Activated CD8-positive, alpha-beta memory T cell treated with anti-CD3 and anti-CD28 coated beads, Interleukin-2, amount 50 U/mL, for 48 hours (primary cell): ENCODE measurements around the gene CMYA5.
"Not testable (repeated sequence)": the region's sequence is repeated elsewhere in the genome, so short reads cannot be mapped to it uniquely, and the experiment has no call there.

Source experiments
- DNase-seq: peaks from one replicate; pipeline ENCODE4 v3.0.0-alpha.2; 2020

The CMYA5 gene

DNA sequence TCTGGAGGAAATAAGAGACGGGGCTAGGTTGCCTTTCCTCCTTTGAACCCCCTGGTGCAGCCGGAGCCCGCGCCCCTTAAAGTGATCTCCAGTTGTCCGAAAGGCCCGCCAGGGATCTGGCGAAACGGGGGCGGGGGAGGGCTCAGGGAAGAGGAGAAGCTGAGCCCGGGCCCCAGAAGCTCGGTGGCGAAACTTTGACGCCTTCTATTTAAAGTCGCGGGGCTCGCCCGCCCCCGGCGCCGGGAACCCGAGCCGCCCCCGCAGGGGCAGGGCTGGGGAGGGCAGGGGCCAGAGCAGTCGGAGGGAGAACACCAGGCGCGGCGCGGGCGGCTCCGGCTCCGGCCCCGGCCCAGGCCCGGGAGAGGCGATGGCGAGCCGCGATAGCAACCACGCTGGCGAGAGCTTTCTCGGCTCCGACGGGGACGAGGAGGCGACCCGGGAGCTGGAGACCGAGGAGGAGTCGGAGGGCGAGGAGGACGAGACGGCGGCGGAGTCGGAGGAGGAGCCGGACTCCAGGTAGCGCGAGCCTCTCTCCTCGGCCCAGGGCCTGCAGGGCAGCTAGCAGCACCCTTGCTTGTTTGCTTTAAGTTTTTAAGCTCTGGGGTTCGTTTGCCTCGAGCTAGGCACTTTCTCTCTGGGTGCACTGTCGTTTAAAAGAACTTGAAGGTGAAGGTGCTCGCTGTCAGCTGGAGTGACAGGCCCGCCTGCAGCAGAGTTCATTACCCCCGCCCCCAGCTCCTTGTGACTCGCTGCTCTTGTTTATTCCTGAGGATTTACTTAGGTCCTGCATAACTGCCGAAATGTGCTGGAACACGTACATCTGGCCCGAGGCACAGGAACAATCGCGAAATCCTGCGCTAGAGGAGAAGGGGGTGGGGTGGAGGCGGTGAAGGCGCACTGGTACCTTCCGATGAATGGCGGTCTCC is at the start of gene CMYA5:
TSS of gene CMYA5 (plus strand) at position 296 of the 926 bp plus-strand sequence. CDS start at position 368, 72 bp downstream.
- no peak for DNase-seq

DNA sequence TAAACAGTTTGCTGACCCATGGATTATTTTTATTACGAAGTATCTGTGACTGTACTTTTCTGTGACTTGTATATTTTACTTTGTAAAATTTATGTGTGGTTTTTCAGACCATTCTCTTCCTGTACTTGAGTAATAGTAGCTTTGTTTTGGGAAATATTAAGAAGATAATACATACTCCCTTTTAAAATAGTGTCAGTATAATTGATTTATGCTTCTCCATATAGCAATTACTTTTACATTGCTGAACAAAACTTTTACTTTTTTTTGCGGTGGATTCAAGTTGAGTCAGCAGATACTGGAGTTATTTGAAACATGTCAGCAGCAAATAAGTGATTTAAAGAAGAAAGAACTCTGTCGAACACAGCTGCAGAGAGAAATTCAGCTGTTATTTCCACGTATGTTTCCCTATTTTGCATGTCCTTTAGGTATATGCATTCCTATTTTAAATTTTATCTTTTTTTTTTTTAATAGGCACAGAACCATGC is 49.0 kb upstream of the CMYA5 start:
- DNase-seq = no peak

DNA sequence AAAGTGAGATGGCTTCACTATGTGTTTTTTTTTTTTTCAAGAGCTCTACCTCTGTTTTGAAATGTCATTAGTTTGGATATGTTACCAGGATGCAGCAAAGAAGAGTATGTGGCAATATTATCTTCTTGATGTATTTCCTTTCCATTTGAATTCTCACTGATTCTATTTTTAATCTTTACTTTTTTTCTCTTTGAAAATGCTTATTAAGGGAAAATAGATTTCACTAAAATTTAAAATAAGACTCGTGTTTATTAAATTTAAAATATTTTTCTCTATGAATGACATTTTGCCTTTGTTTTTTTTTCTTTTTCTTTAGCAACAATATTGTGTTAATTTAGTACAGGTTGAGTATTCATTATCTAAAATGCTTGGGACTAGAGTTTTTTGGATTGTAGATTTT is 48.2 kb upstream of the CMYA5 start:
- no peak for DNase-seq

- no peak for DNase-seq
Measured at GRCh38 chr5:79642210-79642609, 47.4 kb upstream of the CMYA5 start.

GRCh38 chr5:79653843-79654242 is 35.8 kb upstream of the CMYA5 start:
- no peak for DNase-seq

GRCh38 chr5:79663212-79663611 is 26.4 kb upstream of the CMYA5 start:
- DNase-seq = no peak

DNA sequence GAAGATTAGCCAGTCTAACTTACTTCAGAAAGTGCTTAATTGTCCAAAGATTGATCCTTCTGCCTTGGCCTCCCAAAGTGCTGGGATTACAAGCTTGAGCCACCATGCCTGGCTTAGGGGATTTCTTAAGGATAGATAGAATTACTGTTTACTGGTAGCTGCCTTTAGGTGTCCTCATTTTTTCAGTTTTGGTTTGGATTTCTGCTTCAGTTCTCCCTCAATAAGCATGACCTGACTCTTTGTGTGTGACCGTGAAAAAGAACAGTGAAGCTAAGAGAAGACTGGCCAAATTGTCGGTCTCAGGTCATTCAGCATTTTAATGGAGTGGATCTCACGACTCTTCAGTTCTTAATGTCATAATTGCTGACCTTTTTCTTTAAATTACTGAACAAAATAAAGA is 22.9 kb upstream of the CMYA5 start:
- DNase-seq = no peak

- DNase-seq = no peak
Measured at GRCh38 chr5:79672392-79672791, 17.2 kb upstream of the CMYA5 start.

DNA sequence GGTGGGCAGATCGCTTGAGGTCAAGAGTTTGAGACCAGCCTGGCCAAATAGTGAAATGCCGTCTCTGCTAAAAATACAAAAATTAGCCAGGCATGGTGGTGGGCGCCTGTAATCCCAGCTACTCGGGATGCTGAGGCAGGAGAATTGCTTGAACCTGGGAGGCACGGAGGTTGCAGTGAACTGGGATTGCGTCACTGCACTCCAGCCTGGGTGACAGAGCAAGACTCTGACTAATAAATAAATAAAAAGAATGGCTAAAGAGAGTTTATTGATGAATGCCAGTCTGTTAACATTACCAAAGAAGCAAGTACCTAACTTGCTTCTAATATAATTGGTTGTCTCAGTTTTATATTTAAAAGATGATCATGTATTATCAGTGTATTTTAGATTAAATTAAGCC is 13.3 kb upstream of the CMYA5 start:
- DNase-seq = not testable (repeated sequence)

DNA sequence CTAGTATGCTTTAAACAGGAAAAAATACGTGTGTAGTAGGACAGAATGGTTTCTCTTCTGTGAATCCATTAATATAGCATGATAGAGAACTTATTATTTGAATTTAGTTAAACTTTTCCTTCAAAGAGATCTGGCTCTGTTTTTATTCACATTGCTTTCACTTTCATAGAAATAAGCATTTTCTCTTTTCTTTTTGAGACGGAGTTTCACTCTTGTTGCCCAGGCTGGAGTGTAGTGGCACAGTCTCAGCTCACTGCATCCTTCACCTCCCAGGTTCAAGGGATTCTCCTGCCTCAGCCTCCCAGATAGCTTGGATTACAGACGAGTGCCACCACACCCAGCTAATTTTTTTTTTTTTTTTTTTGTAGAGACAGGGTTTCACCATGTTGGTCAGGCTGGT is 7.5 kb upstream of the CMYA5 start:
- DNase-seq = not testable (repeated sequence)

GRCh38 chr5:79684782-79685181 is 4.9 kb upstream of the CMYA5 start:
- DNase-seq = no peak

DNA sequence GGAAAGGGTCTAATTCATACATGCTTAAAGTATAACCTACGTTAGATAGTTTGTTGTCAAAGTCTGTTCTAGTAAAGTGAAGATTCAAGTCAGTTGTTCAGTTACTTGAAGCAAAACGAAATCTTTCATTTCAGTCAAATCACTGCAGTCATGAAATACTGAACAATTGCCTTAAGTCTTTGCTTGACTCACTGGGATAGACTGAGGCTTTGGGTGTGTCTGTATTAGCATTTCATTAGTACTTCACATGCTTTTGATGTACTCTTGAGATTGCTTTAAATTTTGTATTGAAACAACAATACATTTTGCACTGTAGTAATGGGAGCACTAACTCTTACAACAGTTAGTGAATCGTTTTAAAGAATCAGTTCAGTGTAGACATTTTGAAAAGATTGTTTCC is 4.0 kb upstream of the CMYA5 start:
- no peak for DNase-seq

- no peak for DNase-seq
Measured at GRCh38 chr5:79686799-79687198, 2.8 kb upstream of the CMYA5 start.

GRCh38 chr5:79687889-79688288 is 1.7 kb upstream of the CMYA5 start:
- no peak for DNase-seq

DNA sequence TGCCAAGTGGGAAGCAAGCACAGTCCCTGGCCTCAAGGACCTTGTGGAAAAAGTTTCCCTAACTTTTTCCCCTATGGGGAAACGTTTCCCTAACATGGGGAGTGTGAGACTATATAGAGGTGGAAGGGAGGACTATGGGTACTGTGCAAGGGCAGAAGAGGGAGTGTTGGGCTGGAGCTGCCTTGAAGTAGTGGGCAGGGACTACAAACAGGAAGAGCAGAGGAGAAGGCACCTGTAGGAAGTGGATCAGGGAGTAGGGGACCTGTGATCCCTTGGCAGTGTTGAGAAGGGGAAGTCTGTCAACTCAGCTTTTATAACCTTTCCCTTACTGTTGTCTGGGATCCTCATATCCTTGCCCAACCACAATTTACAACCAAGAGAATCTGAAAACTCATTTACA is 1.4 kb downstream of the CMYA5 start:
- no peak for DNase-seq

GRCh38 chr5:79692596-79692995 is 3.0 kb downstream of the CMYA5 start:
- no peak for DNase-seq

- no peak for DNase-seq
Measured at GRCh38 chr5:79694183-79694582, 4.5 kb downstream of the CMYA5 start.

GRCh38 chr5:79694652-79695051 is 5.0 kb downstream of the CMYA5 start:
- no peak for DNase-seq

DNA sequence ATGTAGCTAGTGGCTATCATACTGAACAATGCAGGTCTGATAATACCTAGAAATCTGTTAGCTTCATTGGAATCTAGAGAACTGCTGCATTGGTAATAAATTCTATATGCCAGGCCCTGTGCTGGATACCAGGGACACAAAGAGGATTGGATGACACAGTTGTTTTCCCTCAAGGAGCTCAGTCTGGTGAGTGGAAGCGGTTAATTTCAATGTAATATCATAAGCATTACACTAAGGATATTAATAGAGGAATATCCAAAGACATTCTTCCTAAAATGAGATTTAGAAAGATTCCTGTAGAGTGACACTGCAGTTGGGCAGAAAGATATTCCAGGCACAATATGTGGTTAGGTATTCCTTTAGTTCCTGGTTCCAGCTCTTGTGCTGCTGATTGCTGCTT is 5.9 kb downstream of the CMYA5 start:
- DNase-seq = no peak

GRCh38 chr5:79697222-79698170 is 7.9 kb downstream of the CMYA5 start:
- DNase-seq = no peak

DNA sequence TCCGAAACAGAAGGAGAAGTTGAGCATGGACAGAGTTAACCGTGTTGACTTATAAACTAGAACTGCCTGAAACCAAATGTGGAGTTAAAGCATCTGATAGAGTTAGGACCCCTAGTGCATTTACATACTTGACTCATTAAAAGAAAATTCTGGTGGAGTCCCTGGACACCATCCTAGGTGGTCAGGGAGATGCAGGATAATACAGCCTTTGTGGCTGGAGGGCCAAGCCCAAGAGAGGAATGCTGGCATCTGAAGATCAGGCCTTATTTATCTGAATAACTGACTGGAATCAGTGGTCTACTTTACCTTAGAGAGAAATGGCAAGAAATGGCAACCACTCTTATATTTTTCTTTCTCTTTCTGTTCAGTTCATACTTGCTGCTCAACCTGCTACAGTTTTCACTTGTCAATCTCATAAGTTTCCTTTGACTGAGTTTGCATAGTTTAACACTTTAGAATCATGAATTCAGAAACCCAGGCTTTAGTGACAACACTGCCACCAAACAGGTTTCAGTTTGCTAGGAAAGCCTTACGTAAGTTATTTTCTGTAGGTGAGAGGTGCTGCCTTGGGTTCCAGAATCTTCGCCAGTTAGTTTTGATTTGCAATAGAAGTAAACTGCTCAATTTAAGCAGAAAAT is 10.2 kb downstream of the CMYA5 start:
- no peak for DNase-seq

DNA sequence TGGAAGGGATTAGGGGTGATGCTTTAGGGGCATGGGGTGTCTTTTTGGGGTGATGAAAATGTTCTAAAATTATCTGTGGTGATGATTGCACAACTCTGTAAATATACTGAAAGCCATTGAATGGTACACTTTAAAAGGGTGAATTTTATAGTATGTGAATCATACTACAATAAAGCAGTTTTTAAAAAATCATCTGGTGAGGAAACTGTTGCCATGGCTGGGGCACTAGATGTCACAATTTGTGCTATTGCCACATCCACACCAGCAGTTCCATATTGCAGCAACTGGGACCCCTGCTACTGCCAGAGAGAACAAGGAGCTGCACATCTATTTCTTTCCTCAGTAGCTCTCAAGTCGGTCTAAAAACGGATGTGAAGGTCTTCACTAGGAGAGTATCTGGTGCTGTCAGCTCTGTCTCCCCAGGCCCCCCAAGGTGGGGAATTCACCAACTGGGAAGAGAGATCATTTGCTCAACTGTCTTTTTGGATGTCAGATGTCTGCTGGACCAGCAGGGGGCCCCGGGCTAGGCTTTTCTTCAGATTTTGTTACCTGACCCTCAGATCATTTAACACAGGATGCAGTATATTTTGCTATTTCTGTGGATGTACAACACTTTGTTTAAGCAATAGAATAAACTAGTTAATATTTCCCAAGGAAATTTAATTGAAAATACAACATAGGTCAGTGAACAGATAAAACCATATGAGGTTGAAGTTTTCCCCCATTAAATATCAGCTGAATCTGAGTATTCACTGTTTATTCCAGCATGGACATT is 13.2 kb downstream of the CMYA5 start:
- DNase-seq = peak; percentile 56

- no peak for DNase-seq
Measured at GRCh38 chr5:79703381-79703645, 13.7 kb downstream of the CMYA5 start.
